ENCODE data around the gene CACNA1I. TPM values are rescaled to one million over a fixed set of nuclear protein-coding genes. Genes with fewer than 3 reads are reported as not detected.

The CACNA1I gene
- total RNA-seq, 1 donor from 2014 or later: 0.11 TPM

GRCh38 chr22:39528681-39529486, 41.7 kb upstream of the CACNA1I start:
- H3K4me3 ChIP-seq (ENCODE audit: insufficient read depth, low read depth, low read length): no peak overlapping the region
- peak overlapping the region; percentile 66 for H3K4me2 ChIP-seq (ENCODE audit: low read length)

GRCh38 chr22:39529487-39529851, 41.1 kb upstream of the CACNA1I start:
- no peak for TF ChIP-seq CTCF (IDR thresholded peaks at IDR 0.05; ENCODE audit: insufficient read depth, low read depth, low read length)
- peaks cover 29% of the 10 kb centered on the region for H3K4me1 ChIP-seq (ENCODE audit: insufficient read depth, low read length)
- H3K27me3 ChIP-seq (ENCODE audit: insufficient read depth, low read length): no peaks in the 10 kb centered on the region
- DNase-seq (ENCODE audit: low read depth) (no peak), FAIRE-seq (no peak)
- H3K9me3 Mint-ChIP-seq (ENCODE audit: unreplicated experiment): no peaks in the 10 kb centered on the region
- peaks cover 58% of the 10 kb centered on the region for H3K79me2 ChIP-seq (ENCODE audit: insufficient read depth, low read length)
- H3K4me1 Mint-ChIP-seq (ENCODE audit: low read depth, unreplicated experiment): peaks cover 25% of the 10 kb centered on the region
- no peak overlapping the region for H3K27ac Mint-ChIP-seq (ENCODE audit: unreplicated experiment)
- H3K27ac ChIP-seq (ENCODE audit: low read depth, low read length): no peak overlapping the region
- H3K4me3 ChIP-seq (ENCODE audit: insufficient read depth, low read depth, low read length): no peak overlapping the region
- peak overlapping the region; percentile 66 for H3K4me2 ChIP-seq (ENCODE audit: low read length)
- no peaks in the 10 kb centered on the region for H3K9me3 ChIP-seq (ENCODE audit: insufficient read depth, low read depth, low read length)
- H3K4me3 Mint-ChIP-seq (ENCODE audit: unreplicated experiment): no peak overlapping the region
- H3K27me3 Mint-ChIP-seq (ENCODE audit: low read depth, unreplicated experiment): no peaks in the 10 kb centered on the region
- no peak overlapping the region for H2AFZ ChIP-seq (ENCODE audit: low read depth, low read length)
- H4K20me1 ChIP-seq (ENCODE audit: insufficient read depth, low read length): peaks cover 73% of the 10 kb centered on the region
- peaks cover 16% of the 10 kb centered on the region for H3K36me3 Mint-ChIP-seq (ENCODE audit: low read depth, unreplicated experiment)
- H3K9ac ChIP-seq (ENCODE audit: low read length): no peak overlapping the region
- peaks cover 14% of the 10 kb centered on the region for H3K36me3 ChIP-seq (ENCODE audit: insufficient read depth, low read length)

More at GRCh38 chr22:39528681-39529486, 41.7 kb upstream of the CACNA1I start:
- H3K4me1 Mint-ChIP-seq (ENCODE audit: low read depth, unreplicated experiment): peaks cover 25% of the 10 kb centered on the region
- DNase-seq (ENCODE audit: low read depth) (peak; percentile 87), FAIRE-seq (peak; percentile 32)
- Histone ChIP-seq H2AFZ (ENCODE audit: low read depth, low read length) (no peak overlapping the region), H3K79me2 (ENCODE audit: insufficient read depth, low read length) (peaks cover 64% of the 10 kb centered on the region), H4K20me1 (ENCODE audit: insufficient read depth, low read length) (peaks cover 79% of the 10 kb centered on the region), H3K4me1 (ENCODE audit: insufficient read depth, low read length) (peaks cover 26% of the 10 kb centered on the region), H3K9ac (ENCODE audit: low read length) (no peak overlapping the region), H3K27ac (ENCODE audit: low read depth, low read length) (no peak overlapping the region), H3K27me3 (ENCODE audit: insufficient read depth, low read length) (no peaks in the 10 kb centered on the region), H3K9me3 (ENCODE audit: insufficient read depth, low read depth, low read length) (no peaks in the 10 kb centered on the region), H3K36me3 (ENCODE audit: insufficient read depth, low read length) (peaks cover 18% of the 10 kb centered on the region)
- H3K36me3 Mint-ChIP-seq (ENCODE audit: low read depth, unreplicated experiment): peaks cover 18% of the 10 kb centered on the region
- H3K9me3 Mint-ChIP-seq (ENCODE audit: unreplicated experiment): no peaks in the 10 kb centered on the region
- H3K27ac Mint-ChIP-seq (ENCODE audit: unreplicated experiment): peak overlapping the region; percentile 26
- no peaks in the 10 kb centered on the region for H3K27me3 Mint-ChIP-seq (ENCODE audit: low read depth, unreplicated experiment)
- peak; percentile 84 for TF ChIP-seq CTCF (IDR thresholded peaks at IDR 0.05; ENCODE audit: insufficient read depth, low read depth, low read length)
- no peak for TF ChIP-seq EZH2 (IDR thresholded peaks at IDR 0.05; ENCODE audit: insufficient read depth, low read length)
- peak overlapping the region; percentile 47 for H3K4me3 Mint-ChIP-seq (ENCODE audit: unreplicated experiment)

- Mint-ChIP-seq H3K4me1 (ENCODE audit: low read depth, unreplicated experiment) (peaks cover 23% of the 10 kb centered on the region), H3K9me3 (ENCODE audit: unreplicated experiment) (no peaks in the 10 kb centered on the region)
- peaks cover 33% of the 10 kb centered on the region for H3K4me1 ChIP-seq (ENCODE audit: insufficient read depth, low read length)
Observed at GRCh38 chr22:39530116-39530515, 40.4 kb upstream of the CACNA1I start.

More at GRCh38 chr22:39530116-39530515, 40.4 kb upstream of the CACNA1I start:
- H3K9ac ChIP-seq (ENCODE audit: low read length): no peak overlapping the region
- H3K27ac ChIP-seq (ENCODE audit: low read depth, low read length): no peak overlapping the region
- Mint-ChIP-seq H3K27me3 (ENCODE audit: low read depth, unreplicated experiment) (no peaks in the 10 kb centered on the region), H3K36me3 (ENCODE audit: low read depth, unreplicated experiment) (peaks cover 16% of the 10 kb centered on the region), H3K4me3 (ENCODE audit: unreplicated experiment) (peak overlapping the region; percentile 67), H3K27ac (ENCODE audit: unreplicated experiment) (no peak overlapping the region)
- no peak overlapping the region for H2AFZ ChIP-seq (ENCODE audit: low read depth, low read length)
- no peaks in the 10 kb centered on the region for H3K27me3 ChIP-seq (ENCODE audit: insufficient read depth, low read length)
- peaks cover 67% of the 10 kb centered on the region for H4K20me1 ChIP-seq (ENCODE audit: insufficient read depth, low read length)
- peaks cover 11% of the 10 kb centered on the region for H3K36me3 ChIP-seq (ENCODE audit: insufficient read depth, low read length)
- FAIRE-seq: no peak
- no peak overlapping the region for H3K4me2 ChIP-seq (ENCODE audit: low read length)
- no peaks in the 10 kb centered on the region for H3K9me3 ChIP-seq (ENCODE audit: insufficient read depth, low read depth, low read length)
- TF ChIP-seq EZH2 (IDR thresholded peaks at IDR 0.05; ENCODE audit: insufficient read depth, low read length): no peak
- no peak for TF ChIP-seq CTCF (IDR thresholded peaks at IDR 0.05; ENCODE audit: insufficient read depth, low read depth, low read length)
- no peak for DNase-seq (ENCODE audit: low read depth)
- H3K79me2 ChIP-seq (ENCODE audit: insufficient read depth, low read length): peaks cover 53% of the 10 kb centered on the region
- H3K4me3 ChIP-seq (ENCODE audit: insufficient read depth, low read depth, low read length): no peak overlapping the region

Measured in astrocyte (in vitro differentiated cells and primary cell).